Spleen (tissue), 11 donors: ENCODE measurements around the gene PWP1. TPM values are rescaled to one million over a fixed set of nuclear protein-coding genes. Genes with fewer than 3 reads are reported as not detected.

ENCODE experiments used
- DNase-seq: peaks from one replicate; pipeline ENCODE4 v3.0.0-alpha.2; 2020
- H3K27ac ChIP-seq, 8 donors: fragments of 200-600 bp; sonication (generic) in 7 of 8; 1 replicate in 4 of 8; 2 replicates in 4 of 8; pipeline versions ENCODE4 v1.5.0 to v1.8.0; 2016 to 2021; ENCODE audit warnings: inconsistent platforms in 4 of 8, mild to moderate bottlenecking in 4 of 8, moderate library complexity in 1 of 8
- H3K27me3 ChIP-seq, 7 donors: fragments of 200-600 bp; sonication (generic) in 6 of 7; replicated peaks in 1 of 7; 1 replicate in 4 of 7; 2 replicates in 3 of 7; pipeline versions ENCODE4 v1.5.0 to v1.8.0; 2016 to 2021; ENCODE audit warnings: inconsistent platforms in 3 of 7, mild to moderate bottlenecking in 1 of 7
- H3K36me3 ChIP-seq, 6 donors: fragments of 200-600 bp; sonication (generic) in 5 of 6; 1 replicate in 4 of 6; 2 replicates in 2 of 6; pipeline versions ENCODE4 v1.5.0 to v1.8.0; 2016 to 2021; ENCODE audit warnings: inconsistent platforms in 2 of 6
- H3K4me1 ChIP-seq, 6 donors: fragments of 200-600 bp; sonication (generic) in 5 of 6; 1 replicate in 3 of 6; 2 replicates in 3 of 6; pipeline versions ENCODE4 v1.5.0 to v1.8.0; 2016 to 2021; ENCODE audit warnings: inconsistent platforms in 3 of 6
- H3K4me3 ChIP-seq, 8 donors: fragments of 200-600 bp; sonication (generic) in 7 of 8; 1 replicate in 4 of 8; 2 replicates in 4 of 8; pipeline versions ENCODE4 v1.5.0 to v1.8.0; 2016 to 2021; ENCODE audit warnings: inconsistent platforms in 4 of 8, mild to moderate bottlenecking in 4 of 8, moderate library complexity in 2 of 8
- H3K9me3 ChIP-seq, 8 donors: fragments of 200-600 bp; sonication (generic) in 7 of 8; 1 replicate in 4 of 8; 2 replicates in 4 of 8; pipeline versions ENCODE4 v1.5.0 to v1.8.0; 2016 to 2021; ENCODE audit warnings: inconsistent platforms in 4 of 8
- CTCF ChIP-seq, 11 experiments: fragments of 200-600 bp in 7 of 11; fragments of 450-650 bp in 4 of 11; sonication (generic) in 4 of 11; IDR thresholded peaks in 8 of 11; conservative IDR thresholded peaks in 3 of 11; 1 replicate in 7 of 11; 2 replicates in 4 of 11; pipeline versions ENCODE4 v1.4.0 to v1.8.0; 2016 to 2021; ENCODE audit warnings: antibody characterized with exemption in 11 of 11, inconsistent platforms in 4 of 11, mild to moderate bottlenecking in 1 of 11
- POLR2A ChIP-seq, 3 donors: fragments of 450-650 bp; IDR thresholded peaks; one replicate each; pipeline ENCODE4 v1.5.1; 2017; ENCODE audit warnings: antibody characterized with exemption in 3 of 3, mild to moderate bottlenecking in 1 of 3
- POLR2AphosphoS5 ChIP-seq, 3 donors: sonication (generic); formaldehyde crosslinking; IDR thresholded peaks; one replicate each; pipeline ENCODE4 v1.5.1; 2017; ENCODE audit warnings: antibody characterized with exemption in 3 of 3
- WGBS, 5 donors: extraction: QIAGEN DNeasy Blood & Tissue Kit in 3 of 5; methylation state at CpG; one replicate each; pipeline versions ENCODE4 v1.1.5 to v1.1.7; 2013 to 2018; 5-methylcytosine and 5-hydroxymethylcytosine counted together
- intact Hi-C: fragments of 100-400 bp; cut with DNase I; formaldehyde crosslinking; loops from one replicate; pipeline ENCODE4 v1.15.0; 2023; ENCODE audit warnings: low total_unique reads
- polyA plus RNA-seq, 3 donors: library from polyadenylated mRNA; stranded (reverse); fragments of 200-250 nt; gene quantifications; one replicate each; pipeline ENCODE4 v1.2.1, GENCODE V29; 2013
- total RNA-seq, 7 donors: library from RNA; depleted of rRNA in 3 of 7; stranded (reverse); fragments of >200 nt in 3 of 7; fragmentation: NEBNext Ultra II Directional in 4 of 7; extraction: Animal tissue kit (Norgen Biotek cat#: 25700) in 4 of 7; gene quantifications; one replicate each; pipeline versions ENCODE4 v1.1.0 to v1.2.1, GENCODE V29; 2016 to 2021
- donor health status: healthy with polysubstance abuse.
- donor health status: DM: no; HTN: no; CAD: no; lungs with moderate emphysema.
- donor health status: DM: no; HTN: no; CAD: no.
- donor health status: Bipolar disorder and iron deficiency.
- donor health status: healthy.
- donor health status: DM: no; HTN: no; CAD: no.
- donor health status: DM: yes; HTN: yes; CAD: no.

PWP1 gene
- total and polyA plus RNA-seq, 10 donors, result 24.5 to 78.5 (median 28.2) TPM

- H3K27me3 ChIP-seq, result no peaks in the 10 kb centered on the region
- TF ChIP-seq CTCF (IDR thresholded peaks at IDR 0.05 in 8 of 11, conservative IDR thresholded peaks at IDR 0.05 in 3 of 11), result no peak
- TF ChIP-seq POLR2A (IDR thresholded peaks at IDR 0.05), result no peak
- TF ChIP-seq POLR2AphosphoS5 (IDR thresholded peaks at IDR 0.05), result no peak
- no peaks in the 10 kb centered on the region for H3K9me3 ChIP-seq
- DNase-seq, result no peak
- intact Hi-C loops, result no loop called here
- 78 to 89% (median 81%) methylated on average over 6 of the region's 6 CpGs for WGBS, 5 donors
- H3K4me1 ChIP-seq, result peaks cover 0 to 29% (median 10%) of the 10 kb centered on the region in 6 donors
- H3K4me3 ChIP-seq, result no peak overlapping the region
- no peak overlapping the region for H3K27ac ChIP-seq
- H3K36me3 ChIP-seq, result peaks cover 0 to 100% (median 74%) of the 10 kb centered on the region in 6 donors
These were observed 62.9 kb downstream of the PWP1 start for GRCh38 chr12:107748472-107748871.

GRCh38 chr12:107749083-107749482 lies 63.5 kb downstream of the PWP1 start:
- intact Hi-C loops, result no loop called here
- no peak for TF ChIP-seq CTCF (IDR thresholded peaks at IDR 0.05 in 8 of 11, conservative IDR thresholded peaks at IDR 0.05 in 3 of 11)
- no peak for TF ChIP-seq POLR2A (IDR thresholded peaks at IDR 0.05)
- TF ChIP-seq POLR2AphosphoS5 (IDR thresholded peaks at IDR 0.05), result no peak
- Histone ChIP-seq H3K27me3 (no peaks in the 10 kb centered on the region), H3K36me3 (peaks cover 0 to 100% (median 74%) of the 10 kb centered on the region in 6 donors), H3K27ac (no peak overlapping the region), H3K4me3 (no peak overlapping the region), H3K9me3 (no peaks in the 10 kb centered on the region), H3K4me1 (peaks cover 0 to 33% (median 10%) of the 10 kb centered on the region in 6 donors)
- 91 to 100% (median 95%) methylated on average over 1 of the region's 1 CpG for WGBS, 5 donors
- no peak for DNase-seq

- DNase-seq, result no peak
- Histone ChIP-seq H3K9me3 (no peaks in the 10 kb centered on the region), H3K36me3 (peaks cover 4 to 50% (median 30%) of the 10 kb centered on the region in 6 donors), H3K4me1 (peaks cover 16 to 50% (median 39%) of the 10 kb centered on the region in 6 donors), H3K27me3 (no peaks in the 10 kb centered on the region), H3K4me3 (peak overlapping the region in 6 of 8 donors; percentile 75 to 90 (median 87)), H3K27ac (peak overlapping the region in 2 of 8 donors; percentile 86 to 88)
- intact Hi-C loops, result loop anchor here (10.0 kb wide), 1 partner anchor 75 kb away; the partner anchor contains the start of gene PWP1
- TF ChIP-seq POLR2AphosphoS5 (IDR thresholded peaks at IDR 0.05) (no peak), POLR2A (IDR thresholded peaks at IDR 0.05) (no peak), CTCF (IDR thresholded peaks at IDR 0.05 in 8 of 11, conservative IDR thresholded peaks at IDR 0.05 in 3 of 11) (no peak)
- WGBS, 5 donors, result 43 to 63% (median 55%) methylated on average over 3 of the region's 3 CpGs
These were observed 73.8 kb downstream of the PWP1 start for GRCh38 chr12:107759410-107759809.

DNA sequence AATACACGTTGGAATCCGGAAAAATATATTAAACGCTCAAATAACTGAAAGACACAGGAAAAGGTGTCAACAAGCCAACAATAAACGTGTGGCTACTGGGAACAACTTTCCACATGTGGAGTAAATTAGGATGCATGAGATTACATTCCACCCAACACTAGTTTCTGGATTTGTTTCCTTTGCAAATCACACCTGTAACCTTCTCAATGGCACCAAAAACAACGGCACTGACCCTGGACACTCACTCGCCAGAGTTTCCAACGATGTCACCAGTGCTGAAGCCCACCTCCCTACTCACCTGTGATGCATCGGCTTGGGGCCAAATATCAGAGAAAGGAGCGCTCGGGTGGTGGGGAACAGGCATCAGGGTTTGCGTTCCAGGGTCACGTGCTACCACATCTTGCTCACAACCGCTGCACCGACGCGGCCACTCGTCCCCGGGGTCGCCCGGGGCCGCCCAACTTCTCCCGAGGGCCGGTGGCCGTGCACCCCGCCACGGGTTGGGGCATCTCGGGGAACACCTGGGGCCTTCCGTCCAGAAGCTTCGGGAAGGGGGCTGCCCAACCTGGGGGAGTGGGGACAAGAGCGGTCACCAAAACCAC lies 74.7 kb downstream of the PWP1 start:
- peak overlapping the region; percentile 56 to 90 (median 84) for H3K4me3 ChIP-seq
- no peaks in the 10 kb centered on the region for H3K27me3 ChIP-seq
- peaks cover 4 to 41% (median 21%) of the 10 kb centered on the region in 6 donors for H3K36me3 ChIP-seq
- 2 to 8% (median 3%) methylated on average over 10 to 30 of the region's 30 CpGs for WGBS, 5 donors
- DNase-seq, result no peak
- TF ChIP-seq POLR2A (IDR thresholded peaks at IDR 0.05), result no peak
- no peak for TF ChIP-seq POLR2AphosphoS5 (IDR thresholded peaks at IDR 0.05)
- no peak for TF ChIP-seq CTCF (IDR thresholded peaks at IDR 0.05 in 8 of 11, conservative IDR thresholded peaks at IDR 0.05 in 3 of 11)
- intact Hi-C loops, result loop anchor here (5.0 kb wide), 1 partner anchor 127 kb away; no protein-coding TSS in a partner anchor
- peak overlapping the region; percentile 50 to 91 (median 81) for H3K27ac ChIP-seq
- H3K9me3 ChIP-seq, result no peaks in the 10 kb centered on the region
- peaks cover 16 to 50% (median 39%) of the 10 kb centered on the region in 6 donors for H3K4me1 ChIP-seq
